Activated CD4-positive, alpha-beta memory T cell treated with anti-CD3 and anti-CD28 coated beads for 36 hours (primary cell): ENCODE data around the gene UPF2. TPM values are rescaled to one million over a fixed set of nuclear protein-coding genes. Genes with fewer than 3 reads are reported as not detected.

Experiments used
- CTCF ChIA-PET: fragments of 350-600 bp; sonication (Branson Sonifier 250); formaldehyde crosslinking; loops from one replicate; lab custom pipeline; 2021; ENCODE audit warnings: antibody characterized with exemption, inconsistent platforms; lab: Charles Lee
- POLR2A ChIA-PET: fragments of 350-600 bp; sonication (Branson Sonifier 250); formaldehyde crosslinking; loops from one replicate; lab custom pipeline; 2021; ENCODE audit warnings: antibody characterized with exemption; lab: Charles Lee
- DNase-seq: peaks from one replicate; pipeline ENCODE4 v3.0.0-alpha.2; 2020
- H3K27ac Mint-ChIP-seq: one replicate; pipeline ENCODE4 v1.8.0; 2021; ENCODE audit warnings: mixed read lengths
- H3K27me3 Mint-ChIP-seq: one replicate; pipeline ENCODE4 v1.8.0; 2021; ENCODE audit warnings: mixed read lengths
- H3K36me3 Mint-ChIP-seq: one replicate; pipeline ENCODE4 v1.8.0; 2021; ENCODE audit warnings: mixed read lengths
- H3K4me1 Mint-ChIP-seq: one replicate; pipeline ENCODE4 v1.8.0; 2021; ENCODE audit warnings: low read depth, mixed read lengths
- H3K4me3 Mint-ChIP-seq: one replicate; pipeline ENCODE4 v1.8.0; 2021; ENCODE audit warnings: mild to moderate bottlenecking, mixed read lengths
- H3K9me3 Mint-ChIP-seq: one replicate; pipeline ENCODE4 v1.8.0; 2021; ENCODE audit warnings: mixed read lengths
- intact Hi-C: fragments of 100-400 bp; cut with micrococcal nuclease; formaldehyde crosslinking; loops from one replicate; pipeline ENCODE4 v1.15.1; 2023
- total RNA-seq, 2 experiments: library from RNA; stranded (reverse); gene quantifications; one replicate each; pipeline ENCODE4 v1.2.3, GENCODE V29; 2021

UPF2 gene
- total RNA-seq, 2 experiments from 2014 or later = 29.5 to 32.0 TPM

DNA sequence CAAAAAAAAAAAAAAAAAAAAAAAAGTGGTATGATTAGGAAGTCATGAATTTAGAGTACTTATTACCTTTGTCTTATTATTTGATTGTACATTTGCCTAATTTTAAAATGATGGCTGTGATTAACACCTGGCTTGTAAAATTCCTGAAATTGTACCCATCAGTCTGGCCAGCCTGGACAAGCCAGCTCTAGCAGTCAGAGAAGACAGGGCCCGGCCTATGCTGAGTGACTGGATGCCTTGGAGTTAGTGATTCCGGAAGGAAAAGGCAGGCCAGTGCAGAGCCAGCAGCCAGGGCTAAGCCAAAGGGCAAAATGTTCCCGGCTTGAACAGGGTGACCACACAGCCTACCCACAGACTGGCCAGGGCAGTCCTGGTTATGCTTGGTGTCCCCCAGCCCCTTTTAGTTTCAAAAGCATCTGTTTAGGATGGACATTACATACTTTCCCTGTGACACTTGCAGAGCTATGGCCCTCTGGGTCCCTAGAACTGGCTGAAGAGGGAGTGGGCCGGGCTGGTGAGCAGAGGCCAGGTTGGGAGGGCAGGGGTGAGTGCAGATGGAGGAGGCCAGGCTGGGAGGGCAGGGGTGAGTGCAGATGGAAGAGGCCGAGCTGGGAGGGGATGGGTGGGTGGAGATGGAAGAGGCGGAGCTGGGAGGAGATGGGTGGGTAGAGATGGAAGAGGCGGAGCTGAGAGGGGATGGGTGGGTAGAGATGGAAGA, 157.7 kb downstream of the UPF2 start:
- CTCF ChIA-PET = interaction anchor here (1.4 kb wide), 1 partner anchor 13 kb away, joined by 3 read pairs; no protein-coding TSS in a partner anchor
- Mint-ChIP-seq H3K27ac (no peak overlapping the region), H3K36me3 (no peaks in the 10 kb centered on the region), H3K4me3 (no peak overlapping the region), H3K9me3 (no peaks in the 10 kb centered on the region), H3K4me1 (peaks cover 5% of the 10 kb centered on the region), H3K27me3 (no peaks in the 10 kb centered on the region)
- DNase-seq = no peak
- intact Hi-C loops = no loop called here
- POLR2A ChIA-PET = no interaction called here

GRCh38 chr10:11882646-11883375, 159.8 kb downstream of the UPF2 start:
- Mint-ChIP-seq H3K27ac (no peak overlapping the region), H3K4me1 (peaks cover 5% of the 10 kb centered on the region), H3K4me3 (no peak overlapping the region), H3K9me3 (no peaks in the 10 kb centered on the region), H3K27me3 (no peaks in the 10 kb centered on the region), H3K36me3 (no peaks in the 10 kb centered on the region)
- ChIA-PET POLR2A (no interaction called here), CTCF (no interaction called here)
- intact Hi-C loops = no loop called here
- DNase-seq = no peak

GRCh38 chr10:11881477-11882417, 160.9 kb downstream of the UPF2 start:
- intact Hi-C loops = no loop called here
- POLR2A ChIA-PET = no interaction called here
- Mint-ChIP-seq H3K27ac (no peak overlapping the region), H3K27me3 (no peaks in the 10 kb centered on the region), H3K9me3 (no peaks in the 10 kb centered on the region), H3K36me3 (no peaks in the 10 kb centered on the region), H3K4me1 (peaks cover 5% of the 10 kb centered on the region), H3K4me3 (no peak overlapping the region)
- CTCF ChIA-PET = no interaction called here
- no peak for DNase-seq

DNA sequence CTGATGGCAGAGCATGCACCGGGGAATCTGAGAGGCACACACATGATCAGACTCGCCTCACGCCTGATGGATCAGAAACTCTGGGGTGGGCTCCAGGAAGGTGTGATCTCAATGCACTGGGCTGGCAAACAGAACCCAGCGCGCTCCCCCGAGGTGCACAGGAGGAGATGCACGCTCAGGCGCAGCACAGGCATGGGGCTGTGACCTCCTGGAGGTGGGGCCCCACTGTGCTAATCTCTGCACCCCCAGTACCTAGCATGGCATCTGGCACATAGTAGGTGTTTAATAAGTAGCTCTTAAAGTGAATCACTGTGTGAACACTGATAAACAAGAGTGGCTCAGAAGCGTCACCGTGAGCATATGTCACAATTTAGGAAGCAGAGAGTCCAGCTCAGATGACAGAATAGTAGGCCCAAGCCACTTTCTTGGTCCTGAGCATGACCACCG, 161.6 kb downstream of the UPF2 start:
- Mint-ChIP-seq H3K27me3 (no peaks in the 10 kb centered on the region), H3K27ac (no peak overlapping the region), H3K4me3 (no peak overlapping the region), H3K36me3 (no peaks in the 10 kb centered on the region), H3K9me3 (no peaks in the 10 kb centered on the region), H3K4me1 (peaks cover 5% of the 10 kb centered on the region)
- DNase-seq = no peak
- ChIA-PET CTCF (no interaction called here), POLR2A (no interaction called here)
- intact Hi-C loops = no loop called here

DNA sequence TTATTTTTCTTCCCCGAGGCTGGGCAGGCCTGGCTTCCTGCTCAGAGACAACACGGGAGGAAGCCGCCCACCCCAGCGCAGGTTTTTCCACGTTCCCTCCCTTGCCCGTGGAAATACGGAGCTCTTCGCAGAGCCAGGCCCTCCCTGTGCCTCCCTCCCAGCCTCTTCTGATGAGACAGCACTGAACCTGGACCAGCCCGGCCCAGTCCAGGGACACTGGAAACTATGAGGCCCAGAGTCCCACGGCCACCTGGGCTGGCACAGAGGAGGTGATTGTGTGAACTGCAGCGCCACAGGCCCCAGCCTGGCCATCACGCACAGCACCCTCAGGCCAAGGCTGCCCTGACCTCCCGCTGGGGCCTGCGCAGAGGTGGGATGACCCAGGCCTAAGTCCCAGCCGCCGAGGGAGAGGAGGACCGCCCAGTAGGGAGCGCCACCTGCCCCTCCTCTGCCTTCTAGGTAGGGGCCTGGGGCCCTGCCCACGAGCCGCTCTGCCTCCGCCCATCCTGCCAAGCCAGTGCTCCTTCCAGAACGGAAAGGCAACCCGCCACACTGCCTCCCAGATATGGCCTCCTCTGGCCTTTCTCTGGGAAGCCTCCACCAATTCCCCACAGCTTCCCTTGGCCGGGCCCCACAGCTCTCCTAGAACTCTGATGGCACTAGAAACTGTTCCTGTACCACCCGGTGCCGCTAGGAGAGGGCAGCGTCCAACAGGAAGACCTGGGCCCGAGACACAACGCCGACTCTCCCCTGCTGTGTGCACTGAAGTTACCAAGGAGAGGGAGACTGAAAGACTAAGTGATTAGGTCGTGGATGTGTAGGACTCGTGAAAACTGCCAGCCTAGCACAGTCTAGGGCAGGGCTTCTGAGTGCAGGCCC, 162.2 kb downstream of the UPF2 start:
- no peak for DNase-seq
- POLR2A ChIA-PET = no interaction called here
- CTCF ChIA-PET = no interaction called here
- intact Hi-C loops = no loop called here
- Mint-ChIP-seq H3K36me3 (no peaks in the 10 kb centered on the region), H3K9me3 (no peaks in the 10 kb centered on the region), H3K4me1 (peaks cover 5% of the 10 kb centered on the region), H3K27me3 (no peaks in the 10 kb centered on the region), H3K4me3 (no peak overlapping the region), H3K27ac (no peak overlapping the region)

DNA sequence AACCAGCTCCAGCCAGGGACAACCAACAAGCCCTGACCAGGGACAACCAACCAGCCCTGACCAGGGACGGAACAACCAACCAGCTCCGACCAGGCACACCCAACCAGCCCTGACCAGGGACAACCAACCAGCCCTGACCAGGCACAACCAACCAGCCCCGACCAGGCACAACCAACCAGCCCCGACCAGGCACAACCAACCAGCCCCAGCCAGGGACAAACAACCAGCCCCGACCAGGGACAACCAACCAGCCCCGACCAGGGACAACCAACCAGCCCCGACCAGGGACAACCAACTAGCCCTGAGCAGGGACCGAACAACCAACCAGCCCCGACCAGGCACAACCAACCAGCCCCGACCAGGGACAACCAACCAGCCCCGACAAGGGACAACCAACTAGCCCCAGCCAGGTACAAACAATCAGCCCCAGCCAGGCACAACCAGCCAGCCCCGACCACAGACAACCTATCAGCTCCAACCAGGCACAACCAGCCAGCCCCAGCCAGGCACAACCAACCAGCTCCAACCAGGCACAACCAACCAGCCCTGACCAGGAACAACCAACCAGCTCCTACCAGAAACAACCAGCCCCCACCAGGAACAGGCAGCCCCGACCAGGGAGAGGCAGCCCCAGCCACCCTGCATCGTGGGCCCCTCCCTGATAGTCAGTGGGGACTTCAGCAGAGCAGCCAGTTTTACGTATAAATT, 163.1 kb downstream of the UPF2 start:
- Mint-ChIP-seq H3K4me3 (no peak overlapping the region), H3K27ac (no peak overlapping the region), H3K9me3 (no peaks in the 10 kb centered on the region), H3K4me1 (peaks cover 10% of the 10 kb centered on the region), H3K27me3 (no peaks in the 10 kb centered on the region), H3K36me3 (no peaks in the 10 kb centered on the region)
- intact Hi-C loops = no loop called here
- DNase-seq = no peak
- POLR2A ChIA-PET = no interaction called here
- CTCF ChIA-PET = no interaction called here

- H3K27ac Mint-ChIP-seq = no peak overlapping the region
- POLR2A ChIA-PET = no interaction called here
- peaks cover 16% of the 10 kb centered on the region for H3K4me1 Mint-ChIP-seq
- no peak for DNase-seq
- intact Hi-C loops = no loop called here
- no peaks in the 10 kb centered on the region for H3K36me3 Mint-ChIP-seq
- H3K9me3 Mint-ChIP-seq = no peaks in the 10 kb centered on the region
- H3K4me3 Mint-ChIP-seq = no peak overlapping the region
- H3K27me3 Mint-ChIP-seq = no peaks in the 10 kb centered on the region
- CTCF ChIA-PET = no interaction called here
Observed at GRCh38 chr10:11878776-11879175, 163.8 kb downstream of the UPF2 start.

DNA sequence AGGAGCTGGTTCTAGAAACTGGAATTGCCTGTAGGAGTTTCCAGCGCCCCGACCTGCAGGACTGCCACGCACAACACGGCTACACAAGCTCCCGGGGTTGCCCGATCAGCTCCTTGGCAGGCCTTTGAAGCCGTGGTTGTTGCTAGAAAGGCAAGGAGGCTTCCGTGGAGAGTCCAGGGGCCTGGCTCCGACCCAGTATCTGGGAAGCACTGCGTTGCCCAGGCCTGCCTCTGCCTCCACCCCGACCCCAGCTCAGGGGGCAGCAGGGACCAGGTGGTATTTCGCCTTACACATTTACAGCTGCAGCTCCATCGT, 165.1 kb downstream of the UPF2 start:
- H3K27me3 Mint-ChIP-seq = peaks cover 2% of the 10 kb centered on the region

GRCh38 chr10:11876805-11877590, 165.6 kb downstream of the UPF2 start:
- Mint-ChIP-seq H3K27me3 (peaks cover 2% of the 10 kb centered on the region), H3K27ac (no peak overlapping the region), H3K9me3 (no peaks in the 10 kb centered on the region), H3K36me3 (no peaks in the 10 kb centered on the region), H3K4me3 (no peak overlapping the region), H3K4me1 (peaks cover 11% of the 10 kb centered on the region)
- intact Hi-C loops = no loop called here
- ChIA-PET POLR2A (no interaction called here), CTCF (no interaction called here)
- no peak for DNase-seq

More for the DNA sequence above, 165.1 kb downstream of the UPF2 start:
- no peak for DNase-seq
- Mint-ChIP-seq H3K9me3 (no peaks in the 10 kb centered on the region), H3K4me1 (peaks cover 13% of the 10 kb centered on the region), H3K36me3 (no peaks in the 10 kb centered on the region), H3K27ac (no peak overlapping the region), H3K4me3 (no peak overlapping the region)
- intact Hi-C loops = no loop called here
- CTCF ChIA-PET = interaction anchor here (0.6 kb wide), 1 partner anchor 36 kb away, joined by 3 read pairs; no protein-coding TSS in a partner anchor
- POLR2A ChIA-PET = no interaction called here

- Mint-ChIP-seq H3K4me3 (no peak overlapping the region), H3K36me3 (no peaks in the 10 kb centered on the region), H3K27me3 (peaks cover 4% of the 10 kb centered on the region), H3K4me1 (peaks cover 13% of the 10 kb centered on the region), H3K27ac (no peak overlapping the region), H3K9me3 (no peaks in the 10 kb centered on the region)
- no peak for DNase-seq
- ChIA-PET CTCF (no interaction called here), POLR2A (no interaction called here)
- intact Hi-C loops = no loop called here
Observed at GRCh38 chr10:11876324-11876723, 166.3 kb downstream of the UPF2 start.
